ENCODE results near the gene EVA1A.

The EVA1A gene

GRCh38 chr2:75561566-75562512 is 1.1 kb upstream of the EVA1A start:
- no peak for DNase-seq

GRCh38 chr2:75560022-75560767 is 544 bp downstream of the EVA1A start:
- DNase-seq = peak; percentile 65

- DNase-seq = no peak
Observed at GRCh38 chr2:75559680-75560021, 1.1 kb downstream of the EVA1A start.

GRCh38 chr2:75558786-75559679 is 1.7 kb downstream of the EVA1A start:
- no peak for DNase-seq

- DNase-seq = no peak
Observed at GRCh38 chr2:75558136-75558535, 2.6 kb downstream of the EVA1A start.

GRCh38 chr2:75557474-75558133 is 3.1 kb downstream of the EVA1A start:
- DNase-seq = no peak

GRCh38 chr2:75556679-75557366 is 3.9 kb downstream of the EVA1A start:
- DNase-seq = no peak

GRCh38 chr2:75555701-75556100 is 5.0 kb downstream of the EVA1A start:
- DNase-seq = no peak

GRCh38 chr2:75553935-75554531 is 6.7 kb downstream of the EVA1A start:
- no peak for DNase-seq

- DNase-seq = no peak
Observed at GRCh38 chr2:75552222-75552621, 8.5 kb downstream of the EVA1A start.

- DNase-seq = no peak
Observed at GRCh38 chr2:75551434-75551833, 9.3 kb downstream of the EVA1A start.

- DNase-seq = no peak
Observed at GRCh38 chr2:75549401-75550253, 11.1 kb downstream of the EVA1A start.

- no peak for DNase-seq
Observed at GRCh38 chr2:75548036-75548573, 12.6 kb downstream of the EVA1A start.

- DNase-seq = peak; percentile 35
Observed at GRCh38 chr2:75547345-75548035, 13.2 kb downstream of the EVA1A start.

GRCh38 chr2:75545922-75546321 is 14.8 kb downstream of the EVA1A start:
- peak; percentile 34 for DNase-seq

- DNase-seq = peak; percentile 5
Observed at GRCh38 chr2:75545387-75545786, 15.4 kb downstream of the EVA1A start.

GRCh38 chr2:75543446-75543845 is 17.3 kb downstream of the EVA1A start:
- DNase-seq = no peak

- no peak for DNase-seq
Observed at GRCh38 chr2:75541430-75541829, 19.3 kb downstream of the EVA1A start.

- DNase-seq = peak; percentile 17
Observed at GRCh38 chr2:75540994-75541393, 19.7 kb downstream of the EVA1A start.

Measured in right forelimb (tissue), 1 donor.